Measurements from ENCODE around the gene KCNT1. TPM values are rescaled to one million over a fixed set of nuclear protein-coding genes. Genes with fewer than 3 reads are reported as not detected.

KCNT1 gene
- total and polyA plus RNA-seq, 8 donors, result 0.05 to 1.1 (median 0.11) TPM

DNA sequence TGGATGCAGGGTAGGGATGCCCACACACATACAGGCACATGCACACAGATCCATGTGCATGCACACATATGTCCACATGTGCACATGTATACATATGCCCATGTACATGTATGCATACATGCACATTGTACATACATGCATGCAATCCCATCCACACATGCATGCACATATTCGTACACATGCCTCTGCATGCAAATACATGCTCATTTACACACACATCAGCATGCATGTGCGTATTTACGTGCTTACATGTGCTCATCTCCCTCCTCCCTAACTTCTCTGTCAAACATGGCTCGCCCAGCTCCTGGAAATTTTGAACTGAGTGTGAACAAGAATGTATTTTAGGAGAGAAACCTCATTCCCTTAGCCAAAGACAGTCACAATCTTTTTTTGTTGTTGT, 6.2 kb downstream of the KCNT1 start:
- no peak for FAIRE-seq
- intact Hi-C loops (cut with DNase I), result no loop called here
- H3K36me3 ChIP-seq, result no peaks in the 10 kb centered on the region
- TF ChIP-seq, protein P1, sequence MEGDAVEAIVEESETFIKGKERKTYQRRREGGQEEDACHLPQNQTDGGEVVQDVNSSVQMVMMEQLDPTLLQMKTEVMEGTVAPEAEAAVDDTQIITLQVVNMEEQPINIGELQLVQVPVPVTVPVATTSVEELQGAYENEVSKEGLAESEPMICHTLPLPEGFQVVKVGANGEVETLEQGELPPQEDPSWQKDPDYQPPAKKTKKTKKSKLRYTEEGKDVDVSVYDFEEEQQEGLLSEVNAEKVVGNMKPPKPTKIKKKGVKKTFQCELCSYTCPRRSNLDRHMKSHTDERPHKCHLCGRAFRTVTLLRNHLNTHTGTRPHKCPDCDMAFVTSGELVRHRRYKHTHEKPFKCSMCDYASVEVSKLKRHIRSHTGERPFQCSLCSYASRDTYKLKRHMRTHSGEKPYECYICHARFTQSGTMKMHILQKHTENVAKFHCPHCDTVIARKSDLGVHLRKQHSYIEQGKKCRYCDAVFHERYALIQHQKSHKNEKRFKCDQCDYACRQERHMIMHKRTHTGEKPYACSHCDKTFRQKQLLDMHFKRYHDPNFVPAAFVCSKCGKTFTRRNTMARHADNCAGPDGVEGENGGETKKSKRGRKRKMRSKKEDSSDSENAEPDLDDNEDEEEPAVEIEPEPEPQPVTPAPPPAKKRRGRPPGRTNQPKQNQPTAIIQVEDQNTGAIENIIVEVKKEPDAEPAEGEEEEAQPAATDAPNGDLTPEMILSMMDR (IDR thresholded peaks at IDR 0.05), result no peak
- ATAC-seq, result no peak
- no peak overlapping the region for H3K4me3 ChIP-seq
- WGBS, 2 donors, result 64 to 74% methylated on average over 4 of the region's 4 CpGs
- H3K27ac ChIP-seq, result no peak overlapping the region
- H3K27me3 ChIP-seq, result no peaks in the 10 kb centered on the region
- no peak for DNase-seq
- no peaks in the 10 kb centered on the region for H3K4me1 ChIP-seq
- H3K9me3 ChIP-seq, result no peaks in the 10 kb centered on the region

DNA sequence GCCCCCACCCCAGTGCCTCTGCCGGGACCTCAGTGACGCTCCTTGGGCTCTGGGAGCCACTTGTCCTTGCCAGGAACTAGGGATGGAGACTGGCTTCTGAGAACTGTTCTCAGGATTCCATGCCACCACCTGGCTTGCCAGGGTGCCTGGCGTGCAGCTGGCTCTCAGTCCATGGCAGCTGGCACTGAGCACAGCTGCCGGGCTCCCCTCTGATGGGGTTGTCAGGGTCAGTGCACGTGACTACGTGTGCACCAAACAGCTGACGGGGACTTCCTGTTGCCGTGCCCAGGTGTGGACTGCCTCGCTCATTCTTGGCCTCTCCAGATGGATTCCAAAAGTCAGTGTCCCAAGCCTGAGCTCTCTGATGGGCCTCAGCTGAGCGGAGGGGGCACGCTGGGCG, 9.4 kb downstream of the KCNT1 start:
- 51 to 63% methylated on average over 12 of the region's 12 CpGs for WGBS, 2 donors
- ATAC-seq (no peak), DNase-seq (no peak), FAIRE-seq (no peak)
- Histone ChIP-seq H3K4me3 (no peak overlapping the region), H3K36me3 (no peaks in the 10 kb centered on the region), H3K27me3 (peaks cover 0 to 8% (median 0%) of the 10 kb centered on the region in 4 donors), H3K9me3 (no peaks in the 10 kb centered on the region), H3K4me1 (no peaks in the 10 kb centered on the region), H3K27ac (no peak overlapping the region)
- TF ChIP-seq, protein P1 (IDR thresholded peaks at IDR 0.05), result no peak
- intact Hi-C loops (cut with DNase I), result no loop called here

GRCh38 chr9:135711881-135712280, 9.9 kb downstream of the KCNT1 start:
- ATAC-seq (no peak), FAIRE-seq (no peak), DNase-seq (no peak)
- no peaks in the 10 kb centered on the region for H3K36me3 ChIP-seq
- no peak overlapping the region for H3K27ac ChIP-seq
- no peak overlapping the region for H3K4me3 ChIP-seq
- H3K4me1 ChIP-seq, result no peaks in the 10 kb centered on the region
- TF ChIP-seq, protein P1 (IDR thresholded peaks at IDR 0.05), result no peak
- H3K9me3 ChIP-seq, result no peaks in the 10 kb centered on the region
- H3K27me3 ChIP-seq, result peaks cover 0 to 8% (median 0%) of the 10 kb centered on the region in 4 donors
- WGBS, 2 donors, result 76 to 78% methylated on average over 10 of the region's 10 CpGs
- intact Hi-C loops (cut with DNase I), result no loop called here

GRCh38 chr9:135712613-135713295, 10.8 kb downstream of the KCNT1 start:
- H3K27ac ChIP-seq, result no peak overlapping the region
- H3K36me3 ChIP-seq, result no peaks in the 10 kb centered on the region
- H3K4me1 ChIP-seq, result no peaks in the 10 kb centered on the region
- TF ChIP-seq, protein P1 (IDR thresholded peaks at IDR 0.05), result no peak
- no peak overlapping the region for H3K4me3 ChIP-seq
- ATAC-seq (no peak), DNase-seq (no peak), FAIRE-seq (no peak)
- peaks cover 0 to 8% (median 0%) of the 10 kb centered on the region in 4 donors for H3K27me3 ChIP-seq
- no peaks in the 10 kb centered on the region for H3K9me3 ChIP-seq
- intact Hi-C loops (cut with DNase I), result no loop called here
- WGBS, 2 donors, result 53% methylated on average over 16 of the region's 16 CpGs

All from pancreas (tissue), 10 donors.